Testis (tissue), 3 donors: ENCODE results near the gene LAMA3. TPM values are rescaled to one million over a fixed set of nuclear protein-coding genes. Genes with fewer than 3 reads are reported as not detected.

Source experiments
- DNase-seq: peaks from one replicate; pipeline ENCODE4 v3.0.0-alpha.2; 2019
- H3K27ac ChIP-seq, 2 donors: fragments of 200-600 bp; sonication (generic); one replicate each; pipeline ENCODE4 v1.5.1; 2019
- H3K27me3 ChIP-seq: fragments of 200-600 bp; sonication (generic); one replicate; pipeline ENCODE4 v1.5.1; 2019
- H3K36me3 ChIP-seq: fragments of 200-600 bp; sonication (generic); one replicate; pipeline ENCODE4 v1.5.1; 2017; ENCODE audit warnings: low read depth; ENCODE audit errors: missing control alignments
- H3K4me1 ChIP-seq: fragments of 200-600 bp; sonication (generic); one replicate; pipeline ENCODE4 v1.5.1; 2019
- H3K4me3 ChIP-seq, 2 donors: fragments of 200-600 bp; sonication (generic); one replicate each; pipeline ENCODE4 v1.5.1; 2017 to 2019
- H3K9me3 ChIP-seq: fragments of 200-600 bp; sonication (generic); one replicate; pipeline ENCODE4 v1.5.1; 2017
- POLR2A ChIP-seq: fragments of 450-650 bp; IDR thresholded peaks from one replicate; pipeline ENCODE4 v1.6.1; 2017; ENCODE audit warnings: antibody characterized with exemption, mild to moderate bottlenecking, moderate library complexity
- WGBS, 2 donors: methylation state at CpG; one replicate each; pipeline ENCODE4 v1.1.5; 2018; 5-methylcytosine and 5-hydroxymethylcytosine counted together
- intact Hi-C: fragments of 100-400 bp; cut with DNase I; formaldehyde crosslinking; loops from one replicate; pipeline ENCODE4 v1.15.1; 2023; ENCODE audit warnings: low total_unique reads
- polyA plus RNA-seq: library from polyadenylated mRNA; stranded (reverse); fragments of 350-450 nt; fragmentation: Illumina TruSeq; extraction: RNeasy Lipid Tissue Mini Kit (QIAGEN cat#74804); gene quantifications from one replicate; pipeline ENCODE4 v1.2.3, GENCODE V29; 2014; ENCODE audit warnings: low read depth, low replicate concordance; ENCODE audit not compliant: insufficient read depth
- total RNA-seq, 2 donors: library from RNA; depleted of rRNA; stranded (reverse); fragments of >200 nt; gene quantifications; one replicate each; pipeline ENCODE4 v1.2.3, GENCODE V29; 2016
- TF ChIP-seq, protein P1 (sequence below), 3 experiments: fragments of 450-650 bp in 2 of 3; fragments of 200-600 bp in 1 of 3; sonication (generic) in 1 of 3; IDR thresholded peaks; one replicate each; pipeline ENCODE4 v1.5.1; 2016 to 2019; ENCODE audit warnings: antibody characterized with exemption in 3 of 3, mild to moderate bottlenecking in 2 of 3, moderate library complexity in 1 of 3

The LAMA3 gene
- total and polyA plus RNA-seq, 3 donors from 2014 or later, result 11.9 to 22.1 (median 14.1) TPM

DNA sequence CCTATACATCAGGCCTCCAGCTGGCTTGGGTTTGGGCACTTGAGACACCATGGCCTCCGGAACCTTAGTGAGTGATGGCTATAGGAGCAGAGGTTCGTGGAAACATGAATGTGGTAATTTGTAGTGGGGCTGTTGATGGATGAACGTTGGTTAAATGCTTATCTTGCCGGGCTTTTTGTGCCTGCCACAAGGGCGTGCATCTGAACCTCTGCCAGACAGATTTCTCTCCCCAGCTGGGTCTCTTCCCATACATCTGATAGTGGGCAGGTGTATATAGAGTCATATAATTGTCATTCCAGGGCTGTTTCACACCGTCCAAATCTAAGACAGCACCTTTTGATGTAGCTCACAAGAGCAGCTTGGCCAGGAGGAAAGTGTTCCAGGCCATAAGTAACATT is 14.7 kb downstream of the LAMA3 start:
- Histone ChIP-seq H3K9me3 (no peaks in the 10 kb centered on the region), H3K4me1 (no peaks in the 10 kb centered on the region), H3K4me3 (no peak overlapping the region), H3K27ac (no peak overlapping the region), H3K36me3 (no peaks in the 10 kb centered on the region), H3K27me3 (no peaks in the 10 kb centered on the region)
- 54 to 64% methylated on average over 6 of the region's 6 CpGs for WGBS, 2 donors
- intact Hi-C loops, result loop anchor here (5.0 kb wide), 1 partner anchor 82 kb away; no protein-coding TSS in a partner anchor
- no peak for DNase-seq
- TF ChIP-seq, protein P1, sequence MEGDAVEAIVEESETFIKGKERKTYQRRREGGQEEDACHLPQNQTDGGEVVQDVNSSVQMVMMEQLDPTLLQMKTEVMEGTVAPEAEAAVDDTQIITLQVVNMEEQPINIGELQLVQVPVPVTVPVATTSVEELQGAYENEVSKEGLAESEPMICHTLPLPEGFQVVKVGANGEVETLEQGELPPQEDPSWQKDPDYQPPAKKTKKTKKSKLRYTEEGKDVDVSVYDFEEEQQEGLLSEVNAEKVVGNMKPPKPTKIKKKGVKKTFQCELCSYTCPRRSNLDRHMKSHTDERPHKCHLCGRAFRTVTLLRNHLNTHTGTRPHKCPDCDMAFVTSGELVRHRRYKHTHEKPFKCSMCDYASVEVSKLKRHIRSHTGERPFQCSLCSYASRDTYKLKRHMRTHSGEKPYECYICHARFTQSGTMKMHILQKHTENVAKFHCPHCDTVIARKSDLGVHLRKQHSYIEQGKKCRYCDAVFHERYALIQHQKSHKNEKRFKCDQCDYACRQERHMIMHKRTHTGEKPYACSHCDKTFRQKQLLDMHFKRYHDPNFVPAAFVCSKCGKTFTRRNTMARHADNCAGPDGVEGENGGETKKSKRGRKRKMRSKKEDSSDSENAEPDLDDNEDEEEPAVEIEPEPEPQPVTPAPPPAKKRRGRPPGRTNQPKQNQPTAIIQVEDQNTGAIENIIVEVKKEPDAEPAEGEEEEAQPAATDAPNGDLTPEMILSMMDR (IDR thresholded peaks at IDR 0.05), result no peak
- TF ChIP-seq POLR2A, result no peak

DNA sequence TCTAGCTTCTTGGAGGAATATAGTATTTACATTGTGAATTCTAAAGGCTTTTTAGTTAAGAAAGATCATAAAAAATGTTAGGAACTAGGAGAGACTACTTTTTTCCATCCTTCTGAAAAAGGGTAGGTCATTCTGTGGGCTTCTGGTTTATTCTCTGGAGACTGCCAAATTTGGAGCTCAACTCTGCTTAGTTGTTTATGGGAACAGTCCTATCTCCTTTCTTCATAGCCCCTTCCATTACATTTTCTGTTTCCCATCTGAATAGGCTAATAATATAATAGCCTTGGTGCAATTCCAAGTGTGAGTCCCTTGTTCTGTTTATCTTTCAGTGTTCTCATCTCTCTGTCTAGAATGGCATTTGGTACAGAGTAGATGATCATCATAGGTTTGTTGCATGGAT is 15.6 kb downstream of the LAMA3 start:
- Histone ChIP-seq H3K27ac (no peak overlapping the region), H3K4me1 (no peaks in the 10 kb centered on the region), H3K4me3 (no peak overlapping the region), H3K27me3 (no peaks in the 10 kb centered on the region), H3K9me3 (no peaks in the 10 kb centered on the region), H3K36me3 (no peaks in the 10 kb centered on the region)
- TF ChIP-seq, protein P1 (IDR thresholded peaks at IDR 0.05), result no peak
- TF ChIP-seq POLR2A, result no peak
- no peak for DNase-seq
- intact Hi-C loops, result loop anchor here (5.0 kb wide), 1 partner anchor 83 kb away; no protein-coding TSS in a partner anchor

DNA sequence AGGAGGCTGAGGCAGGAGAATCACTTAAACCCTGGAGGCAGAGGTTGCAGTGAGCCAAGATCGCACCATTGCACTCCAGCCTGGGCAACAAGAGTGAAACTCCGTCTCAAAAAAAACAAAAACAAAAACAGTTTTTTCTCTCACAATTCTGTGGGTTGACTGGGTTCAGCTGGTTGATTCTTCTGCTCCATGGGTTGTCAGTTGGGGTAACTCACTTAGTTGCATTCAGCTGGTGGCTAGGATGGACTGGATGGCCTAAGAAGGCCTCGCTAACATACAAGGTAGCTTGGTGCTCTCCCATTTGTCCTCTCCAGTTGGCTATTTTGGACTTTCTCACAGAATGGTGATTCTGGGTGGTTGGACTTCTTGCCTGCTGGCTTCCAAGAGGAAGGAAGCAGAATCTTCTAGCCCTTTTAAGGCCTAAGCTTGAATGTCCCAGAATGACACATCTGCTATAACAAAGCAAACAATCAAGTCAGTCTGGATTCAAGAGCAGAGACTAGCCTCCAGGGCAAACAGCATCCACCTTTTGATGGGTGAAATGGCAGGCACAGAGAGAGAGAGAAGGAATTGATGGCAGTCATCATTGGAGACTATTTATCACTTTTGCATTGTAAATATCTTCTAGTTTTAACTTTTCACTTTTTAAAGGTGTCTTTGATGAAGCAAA is 17.9 kb downstream of the LAMA3 start:
- no peaks in the 10 kb centered on the region for H3K4me1 ChIP-seq
- no peak for DNase-seq
- H3K27ac ChIP-seq, result no peak overlapping the region
- intact Hi-C loops, result no loop called here
- no peak for TF ChIP-seq POLR2A
- TF ChIP-seq, protein P1 (IDR thresholded peaks at IDR 0.05), result no peak
- H3K4me3 ChIP-seq, result no peak overlapping the region
- 87 to 93% methylated on average over 3 of the region's 3 CpGs for WGBS, 2 donors
- no peaks in the 10 kb centered on the region for H3K36me3 ChIP-seq
- H3K27me3 ChIP-seq, result no peaks in the 10 kb centered on the region
- H3K9me3 ChIP-seq, result no peaks in the 10 kb centered on the region

DNA sequence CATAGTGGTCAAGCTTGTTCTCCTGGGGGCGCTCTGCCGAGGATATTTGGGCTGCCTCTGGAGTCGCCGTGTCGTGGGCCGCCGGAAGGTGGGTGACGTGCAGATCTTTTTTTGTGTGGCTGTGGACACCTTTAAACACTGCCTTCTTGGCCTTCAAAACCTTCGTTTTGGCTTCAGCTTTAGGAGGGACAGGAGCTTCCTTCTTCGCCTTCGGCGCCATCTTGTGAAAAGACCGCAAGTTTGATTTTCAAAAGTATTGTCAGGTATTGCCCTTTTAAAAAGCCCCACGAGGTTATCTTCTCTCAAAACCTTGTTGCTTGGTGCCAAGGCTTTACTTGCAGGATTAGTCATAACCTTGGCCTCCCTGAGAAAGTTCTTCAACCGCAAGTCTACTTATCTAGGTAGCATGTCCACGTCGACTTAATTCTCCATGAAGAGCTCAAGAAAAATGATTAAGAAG is 20.8 kb downstream of the LAMA3 start:
- Histone ChIP-seq H3K27ac (no peak overlapping the region), H3K27me3 (no peaks in the 10 kb centered on the region), H3K4me3 (peak overlapping the region in 1 of 2 donors; percentile 18), H3K9me3 (no peaks in the 10 kb centered on the region), H3K4me1 (no peaks in the 10 kb centered on the region), H3K36me3 (no peaks in the 10 kb centered on the region)
- no peak for DNase-seq
- WGBS, 2 donors, result 71% methylated on average over 17 of the region's 17 CpGs
- TF ChIP-seq POLR2A, result no peak
- TF ChIP-seq, protein P1 (IDR thresholded peaks at IDR 0.05), result no peak
- intact Hi-C loops, result no loop called here

DNA sequence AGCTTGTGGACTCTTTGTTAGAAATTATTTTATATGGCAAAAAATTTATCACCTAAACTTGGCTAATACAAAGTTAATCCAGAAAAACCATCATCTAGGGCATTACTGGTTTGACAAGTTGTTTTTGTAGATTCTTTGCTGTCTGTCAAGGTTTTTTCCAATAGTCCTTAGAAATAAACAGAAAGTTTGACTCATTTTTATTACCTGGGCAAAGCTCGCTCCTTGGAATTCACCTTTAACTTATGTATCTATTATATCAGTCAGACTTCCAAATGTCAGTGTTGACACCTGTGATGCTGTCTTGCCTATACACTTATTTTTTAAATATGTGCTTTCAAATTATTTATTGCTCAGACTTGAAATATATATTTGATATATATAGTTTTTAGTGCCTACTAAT is 21.7 kb downstream of the LAMA3 start:
- WGBS, 2 donors, result 89 to 98% methylated on average over 1 of the region's 1 CpG
- no peak overlapping the region for H3K27ac ChIP-seq
- H3K36me3 ChIP-seq, result no peaks in the 10 kb centered on the region
- H3K4me1 ChIP-seq, result no peaks in the 10 kb centered on the region
- intact Hi-C loops, result no loop called here
- TF ChIP-seq, protein P1 (IDR thresholded peaks at IDR 0.05), result no peak
- TF ChIP-seq POLR2A, result no peak
- DNase-seq, result no peak
- H3K4me3 ChIP-seq, result no peak overlapping the region
- no peaks in the 10 kb centered on the region for H3K27me3 ChIP-seq
- H3K9me3 ChIP-seq, result no peaks in the 10 kb centered on the region
